ENCODE data around the gene GALNS.

Gene GALNS

DNA sequence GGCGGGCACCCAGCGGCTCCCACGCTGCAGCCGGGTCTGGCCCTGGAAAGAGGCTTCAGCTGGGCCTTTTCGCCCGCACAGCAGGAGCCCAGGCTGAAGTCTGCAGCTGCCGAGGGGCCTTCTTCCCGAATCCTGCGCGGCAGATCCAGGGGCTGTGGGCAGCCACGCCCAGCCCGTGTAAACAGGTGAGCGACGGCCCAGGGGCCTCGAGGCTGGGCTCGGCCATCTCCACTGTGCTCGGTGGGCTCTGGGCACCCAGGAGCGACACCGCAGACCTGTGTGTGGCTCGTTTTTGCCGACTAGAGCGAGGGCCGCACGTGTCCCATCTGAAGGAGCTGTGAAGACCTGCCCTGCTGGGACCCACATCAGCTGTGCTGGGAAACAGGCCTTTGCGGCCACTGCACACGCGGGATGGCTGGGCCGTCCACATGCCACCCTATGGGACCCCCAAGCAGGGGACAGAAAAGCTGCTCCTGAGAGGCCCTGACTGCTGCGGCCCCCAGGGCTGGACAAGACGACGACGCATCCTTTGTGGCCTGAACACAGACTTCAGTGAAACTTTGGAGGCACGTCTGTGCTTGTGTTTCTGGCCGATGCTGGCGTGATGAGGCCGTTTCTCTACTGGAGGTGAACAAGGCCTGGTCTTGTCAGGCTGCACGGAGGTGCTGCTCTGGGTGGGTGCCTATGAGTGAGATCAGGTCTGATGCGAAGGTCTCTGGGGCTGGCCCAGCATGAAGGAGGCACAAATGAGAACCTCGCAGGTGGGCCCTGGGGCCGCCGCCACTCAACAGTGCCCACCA, 39.8 kb downstream of the GALNS start:
- no peak for DNase-seq (ENCODE audit: low read depth)

DNA sequence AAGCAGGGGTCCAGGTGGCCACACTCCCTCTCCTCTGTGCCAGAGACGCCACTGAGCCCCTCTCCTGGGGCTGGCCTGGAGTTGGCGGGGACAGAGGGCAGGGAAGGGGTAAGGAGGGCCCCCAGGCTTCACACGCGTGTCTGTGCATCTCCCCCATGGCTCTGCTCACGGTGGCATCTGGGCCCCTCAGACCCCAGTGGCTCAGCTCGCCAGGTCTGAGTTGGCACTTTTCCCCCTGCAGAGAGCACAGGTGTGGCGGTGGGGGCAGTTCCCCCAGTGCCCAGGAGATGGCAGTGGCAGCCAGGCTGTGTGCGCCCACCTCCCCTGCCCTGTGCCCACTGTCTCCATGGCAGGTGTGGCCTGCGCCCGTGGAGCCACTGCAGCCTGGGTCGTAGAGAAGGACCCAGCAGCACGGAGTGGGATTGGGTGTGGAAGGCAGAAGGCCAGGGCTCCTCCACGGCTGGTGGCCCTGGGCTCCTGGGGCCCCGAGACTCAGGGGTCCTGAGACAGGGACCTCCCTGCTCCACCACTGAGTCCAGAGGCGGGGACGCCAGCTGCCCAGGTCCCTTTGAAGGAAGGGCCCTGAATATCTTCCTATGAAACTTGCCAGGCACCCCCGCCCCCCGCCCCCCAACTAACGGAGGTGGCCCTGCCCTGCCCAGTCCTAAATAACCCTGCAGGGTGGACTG, 40.7 kb downstream of the GALNS start:
- no peak for DNase-seq (ENCODE audit: low read depth)

DNA sequence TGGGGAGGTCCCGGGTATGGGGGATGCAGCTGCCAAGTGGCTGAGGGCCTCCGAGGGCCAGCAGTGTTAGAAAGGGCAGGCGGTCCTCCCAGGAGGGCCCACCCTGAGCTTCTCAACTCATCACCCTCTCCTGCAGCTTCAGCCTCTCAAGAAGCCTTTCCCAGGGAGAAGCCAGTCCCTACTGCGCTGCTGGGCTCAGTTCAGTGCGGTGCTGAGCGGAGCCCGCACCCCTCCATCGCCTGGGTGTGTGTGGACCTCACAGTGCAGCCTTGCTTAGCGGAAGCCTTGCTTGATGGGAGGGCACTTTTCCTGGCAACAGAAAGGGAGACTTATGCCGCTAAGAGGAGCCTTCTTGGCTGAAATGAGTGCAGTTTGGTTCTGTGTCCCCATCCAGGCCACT, 41.5 kb downstream of the GALNS start:
- DNase-seq (ENCODE audit: low read depth) = no peak

DNA sequence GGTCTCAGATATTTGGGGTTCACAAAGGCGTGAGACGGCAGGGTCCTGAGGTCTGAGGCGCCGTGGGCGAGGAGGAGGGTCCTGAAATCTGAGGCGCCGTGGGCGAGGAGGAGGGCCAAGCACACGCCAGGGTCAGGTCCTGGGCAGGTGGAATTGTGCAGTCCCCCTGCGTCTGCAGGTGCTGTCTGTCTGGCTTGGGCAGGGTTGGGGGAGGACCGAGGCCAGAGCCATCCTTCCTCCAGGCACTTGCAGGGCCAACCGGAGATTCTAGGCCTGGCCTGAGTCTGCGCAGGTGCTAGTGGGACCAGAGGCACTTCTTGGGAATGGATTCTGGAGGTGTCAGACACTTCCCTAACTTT, 42.6 kb downstream of the GALNS start:
- no peak for DNase-seq (ENCODE audit: low read depth)

DNA sequence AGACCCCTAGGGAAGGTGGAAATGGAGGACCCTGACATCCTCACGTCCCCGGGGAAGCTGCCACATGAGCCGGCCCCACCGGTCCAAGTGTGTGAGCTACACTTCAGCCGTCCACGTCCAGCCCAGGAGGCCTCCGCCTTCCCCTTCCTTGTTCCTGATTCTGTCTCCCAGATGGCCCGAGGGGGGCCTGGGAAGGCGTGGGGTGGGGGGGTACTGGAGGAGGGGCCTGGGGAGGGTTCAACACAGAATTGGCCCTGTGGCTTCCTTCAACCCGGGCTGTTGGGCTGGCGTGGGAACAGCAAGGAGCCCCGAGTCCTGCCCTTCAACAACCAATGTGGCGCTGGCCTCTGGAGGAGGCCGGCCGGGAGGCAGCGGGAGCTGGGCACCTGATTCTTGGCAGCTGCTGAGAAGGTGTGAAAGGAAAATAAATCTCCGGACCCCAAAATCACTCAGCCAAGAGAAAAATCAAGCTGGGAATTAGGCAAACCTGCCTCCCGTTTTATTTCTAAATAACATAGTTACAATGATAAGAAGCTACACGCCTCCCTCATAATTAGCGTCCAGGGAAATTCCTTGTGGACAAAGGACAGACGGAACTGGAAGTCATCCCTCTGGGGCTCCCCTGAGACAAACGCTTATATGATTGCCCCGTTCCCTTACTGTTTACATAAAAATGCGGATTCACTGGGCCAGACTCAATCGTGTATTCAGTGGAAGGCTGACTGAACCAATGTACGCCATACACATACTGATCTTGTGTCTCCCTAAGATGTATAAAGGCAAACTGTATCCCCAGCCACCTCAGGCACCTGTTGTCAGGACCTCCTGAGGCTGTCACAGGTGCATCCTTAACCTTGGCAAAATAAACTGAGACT, 43.2 kb downstream of the GALNS start:
- no peak for DNase-seq (ENCODE audit: low read depth)

DNA sequence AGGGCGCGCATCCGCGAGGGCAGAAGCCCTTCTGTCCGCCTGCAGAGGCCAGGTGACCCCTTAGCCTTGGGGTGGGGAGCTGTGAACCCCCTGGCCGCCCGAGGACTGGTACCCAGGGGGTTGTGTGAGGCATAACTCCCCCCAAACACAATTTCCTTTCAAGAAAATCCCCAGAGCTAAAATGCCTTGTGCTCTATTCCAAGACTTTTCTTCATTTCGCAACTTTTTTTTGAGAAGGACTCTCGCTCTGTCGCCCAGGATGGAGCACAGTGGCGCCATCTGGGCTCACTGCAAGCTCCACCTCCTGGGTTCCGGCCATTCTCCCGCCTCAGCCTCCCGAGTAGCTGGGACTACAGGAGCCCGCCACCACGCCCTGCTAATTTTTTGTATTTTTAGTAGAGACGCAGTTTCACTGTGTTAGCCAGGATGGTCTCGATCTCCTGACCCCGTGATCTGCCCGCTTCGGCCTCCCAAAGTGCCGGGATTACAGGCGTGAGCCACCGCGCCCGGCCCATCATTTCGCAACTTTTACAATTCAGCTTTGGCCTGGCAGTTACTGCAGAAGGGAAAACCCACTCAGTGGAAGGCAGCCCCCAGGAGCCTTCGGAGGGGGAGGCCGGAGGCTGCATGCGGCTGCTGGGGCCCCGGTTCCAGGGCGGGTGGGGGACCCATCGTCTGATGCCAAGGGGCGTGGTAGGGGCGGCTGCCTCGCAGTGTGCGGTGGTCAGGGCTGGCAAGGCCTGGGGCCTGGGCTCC, 44.1 kb downstream of the GALNS start:
- DNase-seq (ENCODE audit: low read depth) = no peak

DNA sequence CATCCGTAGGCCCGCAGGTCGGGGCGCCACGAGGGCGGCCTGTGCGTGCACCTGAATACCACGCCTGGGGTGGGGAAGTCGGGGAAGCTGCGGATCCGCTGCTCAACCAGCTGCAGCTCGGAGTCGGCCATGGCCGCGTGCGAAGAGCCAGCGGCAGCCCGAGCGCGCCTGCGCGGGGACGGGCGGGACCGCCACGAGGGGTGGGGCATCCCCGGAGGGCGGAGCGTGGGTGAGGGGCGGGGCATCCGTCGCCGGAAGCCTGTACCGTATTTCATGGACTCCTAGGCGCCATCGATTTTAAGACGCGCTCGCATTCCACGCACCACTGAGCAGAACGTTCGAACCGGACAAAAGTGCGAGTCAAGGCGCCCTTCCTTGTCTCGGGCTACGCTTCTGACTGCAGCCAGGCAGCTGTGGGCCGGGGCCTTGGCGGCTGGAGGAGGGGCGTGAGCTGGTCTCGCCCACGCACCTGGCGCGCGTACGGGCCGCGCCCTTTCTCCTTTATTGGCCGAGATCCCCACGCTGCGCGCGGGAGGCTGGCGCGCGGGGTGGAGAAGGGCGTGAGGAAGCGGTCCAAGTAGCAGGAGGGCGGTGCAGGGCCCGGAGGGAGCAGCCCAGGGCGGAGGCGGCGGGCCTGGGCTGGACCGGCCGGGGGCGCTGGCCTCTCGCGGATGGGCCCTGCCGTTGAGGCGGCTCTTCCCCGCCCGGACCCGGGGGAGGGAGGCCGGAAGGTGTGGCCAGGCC, 44.8 kb downstream of the GALNS start, which contains the start of gene APRT:
Gene APRT, minus strand, starts transcription at position 160 of the 744 bp plus-strand sequence. Its CDS starts 29 bp downstream, at position 131.
- peak; percentile 88 for DNase-seq (ENCODE audit: low read depth)

DNA sequence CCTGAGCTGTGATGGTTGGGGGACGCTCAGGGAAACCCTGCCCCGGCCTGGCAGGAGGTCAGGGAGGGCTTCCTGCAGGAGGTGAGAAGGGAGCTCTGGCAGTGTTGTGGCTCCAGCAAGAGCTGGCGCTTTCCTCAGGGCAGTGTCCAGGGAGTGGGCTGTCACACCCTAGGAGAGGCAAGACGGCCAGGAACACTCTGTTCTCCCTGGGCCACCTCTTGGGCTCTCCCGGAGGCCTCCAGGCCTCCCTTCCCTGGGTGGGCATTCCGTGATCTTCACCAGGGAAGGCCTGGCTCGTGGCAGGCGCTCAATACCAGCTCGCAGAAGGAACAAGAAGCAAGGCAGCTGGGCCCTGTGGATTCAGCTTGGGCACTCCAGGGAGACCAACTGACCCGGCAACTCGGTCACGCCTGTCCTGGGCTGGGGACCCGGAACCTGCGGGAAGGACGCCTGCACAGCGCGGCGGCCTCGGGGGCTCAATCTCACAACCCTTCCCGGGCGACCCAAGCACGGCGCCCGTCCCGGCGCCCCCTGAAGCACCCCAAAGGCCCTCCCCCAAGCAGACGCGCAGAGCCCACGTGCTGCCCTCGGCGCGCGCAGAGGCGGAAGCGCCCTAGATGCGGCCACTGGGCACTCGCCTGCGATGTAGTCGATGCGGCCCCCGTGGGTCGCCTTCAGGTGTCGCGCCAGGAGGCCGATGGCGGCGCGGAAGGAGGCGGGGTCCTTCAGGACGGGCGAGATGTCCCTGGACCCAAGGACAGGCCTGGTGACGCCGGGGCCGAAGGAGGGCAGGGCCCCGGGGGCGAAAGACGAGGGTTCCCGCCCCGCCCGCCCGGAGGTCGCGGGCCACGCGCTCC, 45.6 kb downstream of the GALNS start:
- DNase-seq (ENCODE audit: low read depth) = peak; percentile 53

DNA sequence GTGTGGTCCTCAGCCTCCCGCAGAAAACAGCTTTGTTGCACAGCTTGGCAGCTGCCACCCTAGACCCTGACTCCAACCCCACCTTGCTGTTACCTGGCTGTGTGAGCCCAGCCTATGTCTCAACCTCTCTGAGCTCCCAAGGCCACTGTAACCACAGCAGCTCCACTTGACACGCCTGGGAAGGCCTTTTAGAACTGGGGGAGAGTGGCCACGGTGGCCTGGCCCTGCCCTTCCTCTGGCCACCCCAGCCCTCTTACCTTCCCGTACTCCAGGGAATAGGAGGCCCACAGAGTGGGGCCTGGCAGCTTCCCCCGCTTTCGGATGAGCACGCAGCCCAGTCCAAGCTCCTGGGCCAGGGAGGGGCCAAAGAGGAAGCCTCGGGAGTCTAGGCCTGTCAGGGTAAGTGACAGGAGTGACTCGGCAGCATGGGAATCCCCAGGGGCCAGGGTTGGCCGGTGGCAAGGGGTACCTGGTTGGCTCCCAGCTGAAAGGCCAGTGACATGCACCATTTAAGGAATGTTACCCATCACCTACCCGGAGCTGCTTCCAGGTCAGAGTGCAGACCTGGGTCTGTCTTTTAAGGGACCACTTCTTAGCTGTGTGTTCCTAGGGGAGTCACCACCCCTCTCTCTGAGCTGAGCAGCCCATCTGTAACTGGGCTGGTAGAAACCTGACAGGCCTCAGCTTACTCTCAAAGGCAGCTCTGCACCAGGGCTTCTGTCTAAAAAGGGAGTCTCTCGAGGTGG, 46.4 kb downstream of the GALNS start:
- no peak for DNase-seq (ENCODE audit: low read depth)

DNA sequence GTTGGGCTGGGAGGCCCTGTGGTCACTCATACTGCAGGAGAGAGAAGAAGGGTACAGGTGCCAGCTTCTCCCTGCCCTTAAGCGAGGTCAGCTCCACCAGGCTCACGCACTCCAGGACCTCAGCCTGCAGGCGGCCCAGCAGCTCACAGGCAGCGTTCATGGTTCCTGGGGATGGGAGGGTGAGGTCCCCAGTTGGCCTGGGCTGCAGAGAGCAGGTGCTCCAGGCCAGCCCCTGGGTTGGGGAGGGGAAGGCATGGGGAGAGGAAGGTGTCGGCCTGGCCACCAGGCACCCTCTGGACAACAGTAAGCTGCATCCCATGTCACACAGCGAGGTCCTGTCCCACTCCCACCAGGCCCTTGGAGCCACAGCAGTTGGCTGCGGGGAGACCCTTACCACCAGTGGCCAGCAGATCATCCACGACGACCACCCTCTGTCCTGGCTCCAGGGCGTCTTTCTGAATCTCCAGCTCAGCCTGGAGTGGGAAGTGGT, 47.0 kb downstream of the GALNS start:
- no peak for DNase-seq (ENCODE audit: low read depth)

DNA sequence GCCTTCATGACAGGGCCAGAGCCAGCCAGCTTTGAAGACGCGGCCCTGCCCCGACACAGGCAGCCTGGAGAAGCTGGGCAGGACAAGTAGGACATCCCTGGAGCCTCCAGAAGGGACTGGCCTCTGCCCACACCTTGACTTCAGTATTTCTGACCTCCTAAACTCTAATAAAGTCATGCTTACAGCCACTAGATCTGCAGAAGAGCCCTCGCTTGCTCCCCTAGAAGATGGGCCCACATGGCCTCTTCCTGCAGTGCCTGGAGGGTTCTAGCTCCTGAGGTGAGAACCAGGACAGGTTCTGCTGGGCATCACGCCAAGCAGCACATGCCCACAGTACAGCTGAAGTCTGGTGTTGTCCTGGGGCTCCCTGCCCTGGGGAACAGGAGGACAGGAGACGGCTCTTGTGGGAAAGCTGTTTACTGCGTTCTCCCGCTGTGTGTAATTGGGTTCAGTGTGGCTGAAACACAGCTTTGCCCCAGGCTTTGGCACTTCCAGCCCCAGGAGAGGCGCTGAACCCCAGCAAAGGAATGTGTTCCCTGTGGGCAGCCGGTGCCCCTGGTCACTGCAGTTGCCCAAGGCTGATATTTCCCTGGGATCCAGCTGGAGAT, 47.6 kb downstream of the GALNS start:
- no peak for DNase-seq (ENCODE audit: low read depth)

DNA sequence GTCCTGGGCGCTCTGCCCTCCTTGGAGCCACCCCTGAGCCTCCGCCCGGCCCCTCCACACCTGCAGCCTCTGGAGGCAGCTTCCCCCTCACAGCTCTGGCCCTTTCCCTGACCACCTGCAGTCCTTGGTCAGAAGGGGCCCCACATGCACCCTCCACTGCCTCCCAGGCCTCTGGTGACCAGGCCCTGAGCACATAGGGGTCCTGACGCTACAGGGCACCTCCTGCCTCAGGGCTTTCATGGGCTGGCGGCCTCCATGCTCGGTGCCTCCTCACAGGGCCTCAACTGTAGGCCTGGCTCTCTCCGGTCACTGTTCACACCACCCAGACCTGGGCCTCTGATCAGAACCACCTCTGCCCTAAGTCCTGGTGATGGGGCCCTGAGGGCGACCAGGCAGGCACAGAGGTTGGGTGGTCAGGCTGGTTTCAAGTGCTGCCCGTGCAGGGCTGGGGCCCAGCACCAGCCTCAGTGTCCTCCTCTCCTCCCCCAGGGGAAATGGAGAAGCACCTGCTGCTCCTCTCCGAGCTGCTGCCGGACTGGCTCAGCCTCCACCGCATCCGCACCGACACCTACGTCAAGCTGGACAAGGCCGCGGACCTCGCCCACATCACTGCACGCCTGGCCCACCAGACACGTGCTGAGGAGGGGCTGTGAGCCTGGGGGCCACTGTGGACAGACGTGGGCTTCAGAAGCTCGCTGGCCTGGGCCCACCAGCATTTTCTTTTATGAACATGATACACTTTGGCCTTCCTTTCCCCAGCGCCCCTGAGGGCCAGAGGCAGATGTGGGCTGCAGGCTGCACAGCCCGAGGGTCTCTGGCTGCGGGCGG, 48.9 kb downstream of the GALNS start:
- no peak for DNase-seq (ENCODE audit: low read depth)

DNA sequence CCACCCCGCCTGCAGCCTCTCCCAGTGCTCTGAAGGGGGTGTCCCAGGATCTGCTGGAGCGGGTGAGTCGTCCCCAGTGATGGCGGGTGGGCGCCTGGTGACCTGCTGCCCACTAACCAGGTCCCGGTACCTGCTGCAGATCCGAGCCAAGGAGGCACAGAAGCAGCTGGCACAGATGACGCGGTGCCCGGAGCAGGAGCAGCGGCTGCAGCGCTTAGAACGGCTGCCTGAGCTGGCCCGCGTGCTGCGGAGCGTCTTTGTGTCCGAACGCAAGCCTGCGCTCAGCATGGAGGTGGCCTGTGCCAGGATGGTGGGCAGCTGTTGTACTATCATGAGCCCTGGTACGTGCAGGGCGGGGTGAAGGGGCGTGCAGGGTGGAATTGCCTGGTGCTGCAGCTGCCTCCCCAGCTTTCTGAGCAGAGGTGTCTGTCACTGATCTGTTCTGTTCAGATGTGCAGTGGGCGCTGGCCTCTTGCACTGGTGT, 49.6 kb downstream of the GALNS start:
- no peak for DNase-seq (ENCODE audit: low read depth)

DNA sequence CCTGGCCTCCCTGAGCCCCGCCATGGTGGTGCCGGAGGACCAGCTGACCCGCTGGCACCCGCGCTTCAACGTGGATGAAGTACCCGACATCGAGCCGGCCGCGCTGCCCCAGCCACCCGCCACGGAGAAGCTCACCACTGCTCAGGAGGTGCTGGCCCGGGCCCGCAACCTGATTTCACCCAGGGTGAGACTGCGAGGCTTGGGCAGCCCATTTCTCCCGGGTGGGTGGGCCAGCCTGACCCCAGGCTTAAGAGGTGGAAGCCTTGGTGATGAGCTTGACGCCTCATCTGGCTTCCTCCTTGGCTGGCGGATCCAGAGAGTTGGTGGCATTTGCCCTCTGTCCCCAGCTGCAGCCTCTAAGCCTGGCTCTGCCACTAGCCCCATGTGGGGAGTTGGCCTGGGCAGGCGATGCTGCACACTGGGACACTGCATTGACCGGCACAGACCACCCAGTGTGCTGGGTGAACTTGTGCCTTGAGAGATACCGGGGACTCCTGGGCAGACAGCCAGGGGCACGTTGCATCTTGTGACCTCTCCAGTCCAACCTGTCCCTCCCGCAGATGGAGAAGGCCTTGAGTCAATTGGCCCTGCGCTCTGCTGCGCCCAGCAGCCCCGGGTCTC, 50.1 kb downstream of the GALNS start:
- DNase-seq (ENCODE audit: low read depth) = no peak

DNA sequence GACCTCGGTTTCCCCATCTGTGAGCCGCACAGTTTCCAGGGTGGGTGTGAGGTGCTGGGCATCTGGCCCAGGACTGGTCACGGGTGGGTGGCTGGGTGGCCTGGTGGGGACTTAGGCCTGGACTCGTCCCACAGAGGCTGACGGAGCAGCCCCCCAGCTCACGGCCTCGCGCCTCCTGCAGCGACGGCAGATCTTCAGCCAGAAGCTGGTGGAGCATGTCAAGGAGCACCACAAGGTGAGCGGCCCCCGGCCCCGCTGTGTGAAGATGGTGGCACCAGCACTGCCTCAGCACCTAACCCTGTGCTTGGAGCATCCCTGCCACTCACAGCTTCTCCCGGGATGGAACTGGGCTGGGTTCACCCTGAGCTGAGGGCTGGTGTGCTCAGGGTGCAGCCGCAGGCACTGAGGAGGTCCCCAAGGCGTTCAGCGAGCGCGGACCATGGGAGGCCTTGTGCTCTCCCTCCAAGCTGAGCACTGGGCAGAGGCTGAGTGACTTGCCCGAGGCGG, 50.8 kb downstream of the GALNS start:
- DNase-seq (ENCODE audit: low read depth) = no peak

DNA sequence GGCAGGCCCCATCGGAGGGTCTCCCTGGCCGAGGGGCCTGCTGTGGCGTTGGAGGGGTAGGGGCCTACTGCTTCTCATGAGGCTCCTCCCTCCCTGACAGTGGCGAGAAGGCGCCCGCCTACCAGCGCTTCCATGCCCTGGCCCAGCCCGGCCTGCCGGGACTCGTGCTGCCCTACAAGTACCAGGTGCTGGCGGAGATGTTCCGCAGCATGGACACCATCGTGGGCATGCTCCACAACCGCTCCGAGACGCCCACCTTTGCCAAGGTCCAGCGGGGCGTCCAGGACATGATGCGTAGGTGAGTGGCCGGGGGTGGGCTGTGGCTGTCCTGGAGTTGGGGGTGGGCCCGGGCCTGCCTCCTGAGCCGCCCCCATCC, 51.4 kb downstream of the GALNS start:
- no peak for DNase-seq (ENCODE audit: low read depth)
